IMR-90 (cell line): Measurements from ENCODE around the gene OPRM1.

Experiments used
- CEBPB ChIP-seq: IDR thresholded peaks from 2 replicates; pipeline ENCODE4 v1.6.1; 2012; ENCODE audit warnings: low read depth, low read length, improper control_type of control experiment
- CTCF ChIP-seq: conservative IDR thresholded peaks from 2 replicates; pipeline ENCODE4 v1.5.1; 2012; ENCODE audit warnings: mild to moderate bottlenecking, low read depth, low read length, improper control_type of control experiment
- ELK1 ChIP-seq: fragments of 150-350 bp; IDR thresholded peaks from 2 replicates; pipeline ENCODE4 v1.6.1; 2016; ENCODE audit warnings: low read depth, mild to moderate bottlenecking, low read length, moderate library complexity, borderline replicate concordance
- MAFK ChIP-seq: IDR thresholded peaks from 2 replicates; pipeline ENCODE4 v1.6.1; 2012; ENCODE audit warnings: low read depth, low read length, improper control_type of control experiment
- POLR2A ChIP-seq: IDR thresholded peaks from 2 replicates; pipeline ENCODE4 v1.6.1; 2012; ENCODE audit warnings: mild to moderate bottlenecking, low read depth, low read length
- RAD21 ChIP-seq: IDR thresholded peaks from 2 replicates; pipeline ENCODE4 v1.6.1; 2012; ENCODE audit warnings: low read length, improper control_type of control experiment
- RCOR1 ChIP-seq: IDR thresholded peaks from 2 replicates; pipeline ENCODE4 v1.6.1; 2012; ENCODE audit warnings: mild to moderate bottlenecking, low read length, improper control_type of control experiment; ENCODE audit not compliant: insufficient replicate concordance
- SMC3 ChIP-seq: fragments of 150-350 bp; IDR thresholded peaks from 2 replicates; pipeline ENCODE4 v1.6.1; 2016; ENCODE audit warnings: low read depth, mild to moderate bottlenecking, antibody characterized with exemption, low read length, moderate library complexity

- TF ChIP-seq CTCF, result no peak
- TF ChIP-seq RCOR1, result no peak
- TF ChIP-seq POLR2A, result no peak
- TF ChIP-seq CEBPB, result no peak
- TF ChIP-seq RAD21, result no peak
- TF ChIP-seq ELK1, result no peak
- no peak for TF ChIP-seq MAFK
- TF ChIP-seq SMC3, result no peak
Measured at GRCh38 chr6:154258064-154258757, 219.2 kb downstream of the OPRM1 start.
